Activated CD8-positive, alpha-beta T cell treated with anti-CD3 and anti-CD28 coated beads for 36 hours (primary cell): Measurements from ENCODE around the gene DIAPH3. TPM values are rescaled to one million over a fixed set of nuclear protein-coding genes. Genes with fewer than 3 reads are reported as not detected.

Experiments
- ATAC-seq: fragments of 200-7000 bp; cut with Tn5 transposase; one replicate; pipeline ENCODE4 v1.10.0; 2021; ENCODE audit warnings: mild to moderate bottlenecking, moderate library complexity
- CTCF ChIA-PET: fragments of 350-600 bp; sonication (Branson Sonifier 250); formaldehyde crosslinking; loops from one replicate; lab custom pipeline; 2021; ENCODE audit warnings: antibody characterized with exemption; lab: Charles Lee
- POLR2A ChIA-PET: fragments of 350-600 bp; sonication (Branson Sonifier 250); formaldehyde crosslinking; loops from one replicate; lab custom pipeline; 2021; ENCODE audit warnings: antibody characterized with exemption; lab: Charles Lee
- DNase-seq: peaks from one replicate; pipeline ENCODE4 v3.0.0-alpha.2; 2020
- H3K27ac Mint-ChIP-seq: one replicate; pipeline ENCODE4 v1.8.0; 2021; ENCODE audit warnings: mild to moderate bottlenecking, mixed read lengths
- H3K27me3 Mint-ChIP-seq: one replicate; pipeline ENCODE4 v1.8.0; 2021; ENCODE audit warnings: mixed read lengths
- H3K36me3 Mint-ChIP-seq: one replicate; pipeline ENCODE4 v1.8.0; 2021; ENCODE audit warnings: low read depth, mixed read lengths
- H3K4me1 Mint-ChIP-seq: one replicate; pipeline ENCODE4 v1.8.0; 2021; ENCODE audit warnings: low read depth, mixed read lengths
- H3K4me3 Mint-ChIP-seq: one replicate; pipeline ENCODE4 v1.8.0; 2021; ENCODE audit warnings: mild to moderate bottlenecking, moderate library complexity, mixed read lengths
- H3K9me3 Mint-ChIP-seq: one replicate; pipeline ENCODE4 v1.8.0; 2021; ENCODE audit warnings: mixed read lengths
- CTCF ChIP-seq: fragments of 200-600 bp; IDR thresholded peaks from one replicate; pipeline ENCODE4 v1.8.0; 2022; ENCODE audit warnings: antibody characterized with exemption, mild to moderate bottlenecking
- intact Hi-C: fragments of 100-400 bp; cut with micrococcal nuclease; formaldehyde crosslinking; loops from one replicate; pipeline ENCODE4 v1.10.0; 2022
- total RNA-seq, 2 experiments: library from RNA; stranded (reverse); gene quantifications; one replicate each; pipeline ENCODE4 v1.2.3, GENCODE V29; 2021

Gene DIAPH3
- total RNA-seq, 2 experiments from 2014 or later: 23.0 to 25.4 TPM

GRCh38 chr13:60152114-60152513, 11.6 kb downstream of the DIAPH3 start:
- POLR2A ChIA-PET: interaction anchor here (1.8 kb wide), 1 partner anchor 9 kb away, joined by 7 read pairs; no protein-coding TSS in a partner anchor
- intact Hi-C loops: no loop called here

GRCh38 chr13:60150538-60150937, 13.2 kb downstream of the DIAPH3 start:
- POLR2A ChIA-PET: interaction anchor here (1.4 to 2.7 kb wide), 2 partner anchors 11 to 13 kb away, joined by 5 to 12 read pairs; no protein-coding TSS in a partner anchor
- CTCF ChIA-PET: no interaction called here
- H3K4me1 Mint-ChIP-seq: no peaks in the 10 kb centered on the region
- H3K27ac Mint-ChIP-seq: no peak overlapping the region
- DNase-seq (no peak), ATAC-seq (no peak)
- intact Hi-C loops: no loop called here
- no peaks in the 10 kb centered on the region for H3K9me3 Mint-ChIP-seq
- no peaks in the 10 kb centered on the region for H3K36me3 Mint-ChIP-seq
- peaks cover 4% of the 10 kb centered on the region for H3K27me3 Mint-ChIP-seq
- no peak overlapping the region for H3K4me3 Mint-ChIP-seq
- TF ChIP-seq CTCF: no peak

More at GRCh38 chr13:60152114-60152513, 11.6 kb downstream of the DIAPH3 start:
- H3K36me3 Mint-ChIP-seq: no peaks in the 10 kb centered on the region
- no peak for DNase-seq
- no peaks in the 10 kb centered on the region for H3K4me1 Mint-ChIP-seq
- peaks cover 3% of the 10 kb centered on the region for H3K27me3 Mint-ChIP-seq
- H3K9me3 Mint-ChIP-seq: no peaks in the 10 kb centered on the region
- no peak overlapping the region for H3K4me3 Mint-ChIP-seq
- no peak for ATAC-seq
- no peak overlapping the region for H3K27ac Mint-ChIP-seq
- CTCF ChIA-PET: no interaction called here
- TF ChIP-seq CTCF: no peak

- no peak overlapping the region for H3K27ac Mint-ChIP-seq
- no peak overlapping the region for H3K4me3 Mint-ChIP-seq
- H3K9me3 Mint-ChIP-seq: no peaks in the 10 kb centered on the region
- peaks cover 4% of the 10 kb centered on the region for H3K27me3 Mint-ChIP-seq
- DNase-seq (no peak), ATAC-seq (no peak)
- intact Hi-C loops: no loop called here
- POLR2A ChIA-PET: interaction anchor here (2.7 kb wide), 1 partner anchor 12 kb away, joined by 12 read pairs; no protein-coding TSS in a partner anchor
- CTCF ChIA-PET: no interaction called here
- TF ChIP-seq CTCF: no peak
- no peaks in the 10 kb centered on the region for H3K36me3 Mint-ChIP-seq
- no peaks in the 10 kb centered on the region for H3K4me1 Mint-ChIP-seq
Observed at GRCh38 chr13:60148918-60149317, 14.8 kb downstream of the DIAPH3 start.

GRCh38 chr13:60147361-60147760, 16.4 kb downstream of the DIAPH3 start:
- CTCF ChIA-PET: no interaction called here
- Mint-ChIP-seq H3K4me3 (no peak overlapping the region), H3K4me1 (no peaks in the 10 kb centered on the region), H3K36me3 (no peaks in the 10 kb centered on the region), H3K27ac (no peak overlapping the region), H3K9me3 (no peaks in the 10 kb centered on the region), H3K27me3 (peaks cover 4% of the 10 kb centered on the region)
- no peak for ATAC-seq
- no peak for TF ChIP-seq CTCF
- DNase-seq: no peak
- POLR2A ChIA-PET: no interaction called here
- intact Hi-C loops: no loop called here

GRCh38 chr13:60146471-60146870, 17.3 kb downstream of the DIAPH3 start:
- POLR2A ChIA-PET: no interaction called here
- Mint-ChIP-seq H3K36me3 (no peaks in the 10 kb centered on the region), H3K4me1 (no peaks in the 10 kb centered on the region), H3K27me3 (peaks cover 4% of the 10 kb centered on the region), H3K4me3 (no peak overlapping the region), H3K9me3 (no peaks in the 10 kb centered on the region), H3K27ac (no peak overlapping the region)
- DNase-seq (no peak), ATAC-seq (no peak)
- no peak for TF ChIP-seq CTCF
- intact Hi-C loops: no loop called here
- CTCF ChIA-PET: no interaction called here
